Spleen (tissue), 7 donors: ENCODE data around the gene SPATA16.

ENCODE experiments used
- CTCF ChIP-seq, 11 experiments: fragments of 200-600 bp in 7 of 11; fragments of 450-650 bp in 4 of 11; sonication (generic) in 4 of 11; IDR thresholded peaks in 8 of 11; conservative IDR thresholded peaks in 3 of 11; 1 replicate in 7 of 11; 2 replicates in 4 of 11; pipeline versions ENCODE4 v1.4.0 to v1.8.0; 2016 to 2021; ENCODE audit warnings: antibody characterized with exemption in 11 of 11, inconsistent platforms in 4 of 11, mild to moderate bottlenecking in 1 of 11
- POLR2A ChIP-seq, 3 donors: fragments of 450-650 bp; IDR thresholded peaks; one replicate each; pipeline ENCODE4 v1.5.1; 2017; ENCODE audit warnings: antibody characterized with exemption in 3 of 3, mild to moderate bottlenecking in 1 of 3
- POLR2AphosphoS5 ChIP-seq, 3 donors: sonication (generic); formaldehyde crosslinking; IDR thresholded peaks; one replicate each; pipeline ENCODE4 v1.5.1; 2017; ENCODE audit warnings: antibody characterized with exemption in 3 of 3
- donor health status: DM: no; HTN: no; CAD: no; lungs with moderate emphysema.
- donor health status: DM: no; HTN: no; CAD: no.
- donor health status: DM: no; HTN: no; CAD: no.

- no peak for TF ChIP-seq CTCF (IDR thresholded peaks at IDR 0.05 in 8 of 11, conservative IDR thresholded peaks at IDR 0.05 in 3 of 11)
- no peak for TF ChIP-seq POLR2A (IDR thresholded peaks at IDR 0.05)
- no peak for TF ChIP-seq POLR2AphosphoS5 (IDR thresholded peaks at IDR 0.05)
Observed at GRCh38 chr3:172924546-172924945, 216.5 kb downstream of the SPATA16 start.
